HepG2 (cell line): ENCODE measurements around the gene MUTYH. TPM values are rescaled to one million over a fixed set of nuclear protein-coding genes. Genes with fewer than 3 reads are reported as not detected.

Experiments
- EEA1 ChIP-seq: sonication (generic); formaldehyde crosslinking; IDR thresholded peaks from 2 replicates; pipeline ENCODE4 v1.5.1; 2020; ENCODE audit warnings: mild to moderate bottlenecking, missing genetic modification reagents, borderline replicate concordance
- HNRNPK ChIP-seq: fragments of 200-400 bp; formaldehyde crosslinking; IDR thresholded peaks from 2 replicates; pipeline ENCODE4 v1.6.1; 2018; ENCODE audit warnings: low read length, low read depth, moderate library complexity, mild to moderate bottlenecking; ENCODE audit not compliant: poor library complexity, severe bottlenecking
- KMT2A ChIP-seq: sonication (generic); formaldehyde crosslinking; IDR thresholded peaks from 2 replicates; pipeline ENCODE4 v1.4.0; 2020; ENCODE audit warnings: missing genetic modification reagents
- POLR2AphosphoS5 ChIP-seq: IDR thresholded peaks from 2 replicates; pipeline ENCODE4 v1.6.1; 2012; ENCODE audit warnings: low read depth, low read length
- RFX5 ChIP-seq: IDR thresholded peaks from 2 replicates; pipeline ENCODE4 v1.6.1; 2011; ENCODE audit warnings: low read depth, low read length, improper control_type of control experiment
- SAFB2 ChIP-seq: sonication (generic); formaldehyde crosslinking; IDR thresholded peaks from 2 replicates; pipeline ENCODE4 v1.5.1; 2020; ENCODE audit warnings: missing genetic modification reagents, low read depth, mild to moderate bottlenecking, borderline replicate concordance
- SALL1 ChIP-seq: sonication (generic); formaldehyde crosslinking; IDR thresholded peaks from 2 replicates; pipeline ENCODE4 v1.8.0; 2022; ENCODE audit warnings: mild to moderate bottlenecking, missing genetic modification reagents
- SATB2 ChIP-seq: sonication (generic); formaldehyde crosslinking; IDR thresholded peaks from 2 replicates; pipeline ENCODE4 v1.5.0; 2020; ENCODE audit warnings: missing genetic modification reagents
- SETDB1 ChIP-seq: sonication (generic); formaldehyde crosslinking; IDR thresholded peaks from 2 replicates; pipeline ENCODE4 v1.5.1; 2020; ENCODE audit warnings: missing genetic modification reagents, mild to moderate bottlenecking, borderline replicate concordance
- SP2 ChIP-seq: sonication (generic); formaldehyde crosslinking; IDR thresholded peaks from 2 replicates; pipeline ENCODE4 v1.5.1; 2020; ENCODE audit warnings: mild to moderate bottlenecking, missing genetic modification reagents
- ZBTB8A ChIP-seq: sonication (generic); formaldehyde crosslinking; IDR thresholded peaks from 2 replicates; pipeline ENCODE4 v1.4.0; 2020; ENCODE audit warnings: mild to moderate bottlenecking, low read depth, missing genetic modification reagents, borderline replicate concordance
- ZFY ChIP-seq: sonication (generic); formaldehyde crosslinking; IDR thresholded peaks from 2 replicates; pipeline ENCODE4 v1.4.0; 2020; ENCODE audit warnings: missing genetic modification reagents
- ZNF136 ChIP-seq: sonication (generic); formaldehyde crosslinking; IDR thresholded peaks from 2 replicates; pipeline ENCODE4 v1.8.1; 2022; ENCODE audit warnings: low read depth, mild to moderate bottlenecking, moderate library complexity, missing genetic modification reagents
- ZNF160 ChIP-seq: sonication (generic); formaldehyde crosslinking; IDR thresholded peaks from 2 replicates; pipeline ENCODE4 v1.8.0; 2022; ENCODE audit warnings: mild to moderate bottlenecking, inconsistent platforms, missing genetic modification reagents
- ZNF382 ChIP-seq: sonication (generic); formaldehyde crosslinking; IDR thresholded peaks from 2 replicates; pipeline ENCODE4 v1.5.0; 2020; ENCODE audit warnings: missing genetic modification reagents, mild to moderate bottlenecking, borderline replicate concordance
- ZNF605 ChIP-seq: sonication (generic); formaldehyde crosslinking; IDR thresholded peaks from 2 replicates; pipeline ENCODE4 v1.8.0; 2022; ENCODE audit warnings: mild to moderate bottlenecking, missing genetic modification reagents
- polyA plus RNA-seq, 8 experiments: library from polyadenylated mRNA; depleted of rRNA in 3 of 8; stranded (reverse) in 7 of 8; unstranded in 1 of 8; fragments of >200 nt; fragmentation: Illumina TruSeq in 4 of 8; extraction: Trizol in 4 of 8; gene quantifications; 2 replicates each; pipeline versions ENCODE4 v1.2.1 to v1.2.3, GENCODE V29; 2011 to 2016; ENCODE audit warnings: low read depth in 4 of 8, missing spikeins in 1 of 8, mixed read lengths in 1 of 8; ENCODE audit not compliant: insufficient read depth in 1 of 8
- total RNA-seq, 5 experiments: library from RNA; depleted of rRNA; stranded (reverse); fragments of >200 nt; fragmentation: Illumina TruSeq; extraction: Trizol; gene quantifications; 2 replicates each; pipeline ENCODE4 v1.2.3, GENCODE V29; 2016; ENCODE audit warnings: low read depth in 1 of 5
- TF ChIP-seq, protein P1 (sequence below): sonication (generic); formaldehyde crosslinking; IDR thresholded peaks from 2 replicates; pipeline ENCODE4 v1.4.0; 2020; ENCODE audit warnings: missing genetic modification reagents, borderline replicate concordance
- TF ChIP-seq, protein P2 (sequence below): sonication (generic); formaldehyde crosslinking; IDR thresholded peaks from 2 replicates; pipeline ENCODE4 v1.9.0; 2021; ENCODE audit warnings: mild to moderate bottlenecking, missing genetic modification reagents

MUTYH gene
- total and polyA plus RNA-seq, 2 of the 13 experiments (the other 11 are each of a cell fraction or from before 2014, with no cell fraction given): 16.3 to 17.1 TPM

DNA sequence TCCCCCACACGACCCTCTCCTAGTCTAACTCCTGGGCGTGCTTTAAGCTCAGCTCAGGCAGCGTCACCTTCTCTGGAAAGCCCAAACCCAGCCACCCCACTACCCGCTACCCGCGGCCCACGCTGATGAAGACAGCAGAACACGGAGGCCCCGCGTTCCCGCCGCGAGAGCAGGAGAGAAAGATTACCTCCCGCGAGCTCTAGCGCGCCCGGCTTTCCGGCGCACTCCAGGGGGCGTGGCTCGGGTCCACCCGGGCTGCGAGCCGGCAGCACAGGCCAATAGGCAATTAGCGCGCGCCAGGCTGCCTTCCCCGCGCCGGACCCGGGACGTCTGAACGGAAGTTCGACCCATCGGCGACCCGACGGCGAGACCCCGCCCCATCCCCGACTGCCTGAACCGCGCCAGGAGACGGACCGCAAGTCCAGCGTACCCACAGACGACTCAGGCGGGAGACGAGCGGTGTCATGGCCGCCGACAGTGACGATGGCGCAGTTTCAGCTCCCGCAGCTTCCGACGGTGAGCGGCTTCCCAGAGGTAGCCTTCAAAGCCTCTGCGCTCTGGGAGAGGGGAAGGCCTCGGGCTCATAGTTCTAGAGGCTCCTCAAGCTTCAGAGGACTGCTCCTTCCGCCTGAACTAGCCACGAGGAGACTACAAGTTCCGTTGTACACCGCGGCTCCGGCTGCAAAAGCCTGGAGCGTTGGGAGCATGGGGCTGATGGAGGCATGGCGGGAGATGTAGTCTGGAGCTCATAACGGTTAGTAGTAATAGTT, at the start of gene MUTYH, which contains the start of gene TOE1 (continued):
- TF ChIP-seq ZNF136 (CRISPR knock-in tag): peak; percentile 75; the same call in 1 of the 2 replicates
- TF ChIP-seq SAFB2 (CRISPR knock-in tag): peak; percentile 55
- TF ChIP-seq ZBTB8A: no peak; the same call in 1 of the 2 replicates
- peak; percentile 86 for TF ChIP-seq SALL1 (CRISPR knock-in tag)
- TF ChIP-seq POLR2AphosphoS5: peak; percentile 85
- TF ChIP-seq, protein P1, sequence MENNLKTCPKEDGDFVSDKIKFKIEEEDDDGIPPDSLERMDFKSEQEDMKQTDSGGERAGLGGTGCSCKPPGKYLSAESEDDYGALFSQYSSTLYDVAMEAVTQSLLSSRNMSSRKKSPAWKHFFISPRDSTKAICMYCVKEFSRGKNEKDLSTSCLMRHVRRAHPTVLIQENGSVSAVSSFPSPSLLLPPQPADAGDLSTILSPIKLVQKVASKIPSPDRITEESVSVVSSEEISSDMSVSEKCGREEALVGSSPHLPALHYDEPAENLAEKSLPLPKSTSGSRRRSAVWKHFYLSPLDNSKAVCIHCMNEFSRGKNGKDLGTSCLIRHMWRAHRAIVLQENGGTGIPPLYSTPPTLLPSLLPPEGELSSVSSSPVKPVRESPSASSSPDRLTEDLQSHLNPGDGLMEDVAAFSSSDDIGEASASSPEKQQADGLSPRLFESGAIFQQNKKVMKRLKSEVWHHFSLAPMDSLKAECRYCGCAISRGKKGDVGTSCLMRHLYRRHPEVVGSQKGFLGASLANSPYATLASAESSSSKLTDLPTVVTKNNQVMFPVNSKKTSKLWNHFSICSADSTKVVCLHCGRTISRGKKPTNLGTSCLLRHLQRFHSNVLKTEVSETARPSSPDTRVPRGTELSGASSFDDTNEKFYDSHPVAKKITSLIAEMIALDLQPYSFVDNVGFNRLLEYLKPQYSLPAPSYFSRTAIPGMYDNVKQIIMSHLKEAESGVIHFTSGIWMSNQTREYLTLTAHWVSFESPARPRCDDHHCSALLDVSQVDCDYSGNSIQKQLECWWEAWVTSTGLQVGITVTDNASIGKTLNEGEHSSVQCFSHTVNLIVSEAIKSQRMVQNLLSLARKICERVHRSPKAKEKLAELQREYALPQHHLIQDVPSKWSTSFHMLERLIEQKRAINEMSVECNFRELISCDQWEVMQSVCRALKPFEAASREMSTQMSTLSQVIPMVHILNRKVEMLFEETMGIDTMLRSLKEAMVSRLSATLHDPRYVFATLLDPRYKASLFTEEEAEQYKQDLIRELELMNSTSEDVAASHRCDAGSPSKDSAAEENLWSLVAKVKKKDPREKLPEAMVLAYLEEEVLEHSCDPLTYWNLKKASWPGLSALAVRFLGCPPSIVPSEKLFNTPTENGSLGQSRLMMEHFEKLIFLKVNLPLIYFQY (CRISPR knock-in tag): peak; percentile 85
- TF ChIP-seq, protein P2, sequence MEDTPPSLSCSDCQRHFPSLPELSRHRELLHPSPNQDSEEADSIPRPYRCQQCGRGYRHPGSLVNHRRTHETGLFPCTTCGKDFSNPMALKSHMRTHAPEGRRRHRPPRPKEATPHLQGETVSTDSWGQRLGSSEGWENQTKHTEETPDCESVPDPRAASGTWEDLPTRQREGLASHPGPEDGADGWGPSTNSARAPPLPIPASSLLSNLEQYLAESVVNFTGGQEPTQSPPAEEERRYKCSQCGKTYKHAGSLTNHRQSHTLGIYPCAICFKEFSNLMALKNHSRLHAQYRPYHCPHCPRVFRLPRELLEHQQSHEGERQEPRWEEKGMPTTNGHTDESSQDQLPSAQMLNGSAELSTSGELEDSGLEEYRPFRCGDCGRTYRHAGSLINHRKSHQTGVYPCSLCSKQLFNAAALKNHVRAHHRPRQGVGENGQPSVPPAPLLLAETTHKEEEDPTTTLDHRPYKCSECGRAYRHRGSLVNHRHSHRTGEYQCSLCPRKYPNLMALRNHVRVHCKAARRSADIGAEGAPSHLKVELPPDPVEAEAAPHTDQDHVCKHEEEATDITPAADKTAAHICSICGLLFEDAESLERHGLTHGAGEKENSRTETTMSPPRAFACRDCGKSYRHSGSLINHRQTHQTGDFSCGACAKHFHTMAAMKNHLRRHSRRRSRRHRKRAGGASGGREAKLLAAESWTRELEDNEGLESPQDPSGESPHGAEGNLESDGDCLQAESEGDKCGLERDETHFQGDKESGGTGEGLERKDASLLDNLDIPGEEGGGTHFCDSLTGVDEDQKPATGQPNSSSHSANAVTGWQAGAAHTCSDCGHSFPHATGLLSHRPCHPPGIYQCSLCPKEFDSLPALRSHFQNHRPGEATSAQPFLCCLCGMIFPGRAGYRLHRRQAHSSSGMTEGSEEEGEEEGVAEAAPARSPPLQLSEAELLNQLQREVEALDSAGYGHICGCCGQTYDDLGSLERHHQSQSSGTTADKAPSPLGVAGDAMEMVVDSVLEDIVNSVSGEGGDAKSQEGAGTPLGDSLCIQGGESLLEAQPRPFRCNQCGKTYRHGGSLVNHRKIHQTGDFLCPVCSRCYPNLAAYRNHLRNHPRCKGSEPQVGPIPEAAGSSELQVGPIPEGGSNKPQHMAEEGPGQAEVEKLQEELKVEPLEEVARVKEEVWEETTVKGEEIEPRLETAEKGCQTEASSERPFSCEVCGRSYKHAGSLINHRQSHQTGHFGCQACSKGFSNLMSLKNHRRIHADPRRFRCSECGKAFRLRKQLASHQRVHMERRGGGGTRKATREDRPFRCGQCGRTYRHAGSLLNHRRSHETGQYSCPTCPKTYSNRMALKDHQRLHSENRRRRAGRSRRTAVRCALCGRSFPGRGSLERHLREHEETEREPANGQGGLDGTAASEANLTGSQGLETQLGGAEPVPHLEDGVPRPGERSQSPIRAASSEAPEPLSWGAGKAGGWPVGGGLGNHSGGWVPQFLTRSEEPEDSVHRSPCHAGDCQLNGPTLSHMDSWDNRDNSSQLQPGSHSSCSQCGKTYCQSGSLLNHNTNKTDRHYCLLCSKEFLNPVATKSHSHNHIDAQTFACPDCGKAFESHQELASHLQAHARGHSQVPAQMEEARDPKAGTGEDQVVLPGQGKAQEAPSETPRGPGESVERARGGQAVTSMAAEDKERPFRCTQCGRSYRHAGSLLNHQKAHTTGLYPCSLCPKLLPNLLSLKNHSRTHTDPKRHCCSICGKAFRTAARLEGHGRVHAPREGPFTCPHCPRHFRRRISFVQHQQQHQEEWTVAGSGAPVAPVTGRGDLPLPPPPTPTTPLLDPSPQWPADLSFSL (CRISPR knock-in tag): peak; percentile 36; the same call in 1 of the 2 replicates
- no peak for TF ChIP-seq SATB2 (CRISPR knock-in tag)
- peak; percentile 88 for TF ChIP-seq ZNF605
- no peak for TF ChIP-seq ZNF382 (CRISPR knock-in tag)
- peak; percentile 82 for TF ChIP-seq KMT2A
- TF ChIP-seq SP2 (CRISPR knock-in tag): peak; percentile 40
- TF ChIP-seq ZFY (CRISPR knock-in tag): peak; percentile 80
- TF ChIP-seq HNRNPK: no peak
- TF ChIP-seq ZNF160: no peak; the same call in 1 of the 2 replicates
- no peak for TF ChIP-seq EEA1 (CRISPR knock-in tag)
- no peak for TF ChIP-seq RFX5
- TF ChIP-seq SETDB1 (CRISPR knock-in tag): no peak
